ENCODE data around the gene TAT. TPM values are rescaled to one million over a fixed set of nuclear protein-coding genes. Genes with fewer than 3 reads are reported as not detected.
"Not testable (repeated sequence)": the region's sequence is repeated elsewhere in the genome, so short reads cannot be mapped to it uniquely, and the experiment has no call there.

Gene TAT
- total and polyA plus RNA-seq, 12 donors, result 0.03 to 1.3 (median 0.16) TPM; not detected in 4

GRCh38 chr16:71594000-71594646 lies 17.2 kb upstream of the TAT start:
- no peaks in the 10 kb centered on the region for H3K27me3 ChIP-seq
- intact Hi-C loops (cut with DNase I), result no loop called here
- H3K4me1 ChIP-seq (replicated peaks in 1 of 2), result no peaks in the 10 kb centered on the region
- H3K9me3 ChIP-seq (replicated peaks in 1 of 3), result no peaks in the 10 kb centered on the region
- no peak overlapping the region for H3K27ac ChIP-seq
- H3K36me3 ChIP-seq (replicated peaks in 1 of 2), result no peaks in the 10 kb centered on the region
- WGBS, 4 donors, result 81 to 85% (median 83%) methylated on average over 5 of the region's 5 CpGs
- no peak for DNase-seq
- TF ChIP-seq POLR2A (IDR thresholded peaks at IDR 0.05), result no peak
- no peak for TF ChIP-seq CTCF (IDR thresholded peaks at IDR 0.05)
- no peak overlapping the region for H3K4me3 ChIP-seq

- no peak overlapping the region for H3K4me3 ChIP-seq
- no peak for DNase-seq
- H3K4me1 ChIP-seq (replicated peaks in 1 of 2), result no peaks in the 10 kb centered on the region
- TF ChIP-seq POLR2A (IDR thresholded peaks at IDR 0.05) (no peak), CTCF (IDR thresholded peaks at IDR 0.05) (no peak)
- H3K27ac ChIP-seq, result no peak overlapping the region
- WGBS, 4 donors, result 69 to 71% (median 70%) methylated on average over 3 of the region's 3 CpGs
- H3K9me3 ChIP-seq (replicated peaks in 1 of 3), result no peaks in the 10 kb centered on the region
- H3K36me3 ChIP-seq (replicated peaks in 1 of 2), result no peaks in the 10 kb centered on the region
- no peaks in the 10 kb centered on the region for H3K27me3 ChIP-seq
- intact Hi-C loops (cut with DNase I), result no loop called here
These were observed 16.4 kb upstream of the TAT start for GRCh38 chr16:71593048-71593999.

DNA sequence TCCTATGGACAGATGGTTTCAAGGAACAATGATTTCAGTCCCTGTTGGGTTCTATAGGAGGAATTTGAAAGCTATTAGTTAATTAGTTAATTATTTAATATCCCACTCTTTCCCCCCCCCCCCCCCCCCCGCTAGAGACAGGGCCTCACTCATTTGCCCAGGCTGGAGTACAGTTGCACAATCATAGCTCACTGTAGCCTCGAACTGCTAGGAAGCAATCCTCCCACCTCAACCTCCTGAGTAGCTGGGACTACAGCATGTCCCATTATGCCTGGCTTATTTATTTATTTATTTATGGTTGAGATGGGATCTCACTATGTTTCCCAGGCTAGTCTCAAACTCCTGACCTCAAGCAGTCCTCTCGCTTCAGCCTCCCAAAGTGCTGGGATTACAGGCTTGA lies 15.0 kb upstream of the TAT start:
- no peak for TF ChIP-seq CTCF (IDR thresholded peaks at IDR 0.05)
- TF ChIP-seq POLR2A (IDR thresholded peaks at IDR 0.05), result no peak
- no peaks in the 10 kb centered on the region for H3K36me3 ChIP-seq (replicated peaks in 1 of 2)
- H3K9me3 ChIP-seq (replicated peaks in 1 of 3), result no peaks in the 10 kb centered on the region
- WGBS, 4 donors, result 63 to 82% (median 72%) methylated on average over 2 to 3 of the region's 3 CpGs
- H3K27me3 ChIP-seq, result no peaks in the 10 kb centered on the region
- intact Hi-C loops (cut with DNase I), result no loop called here
- H3K27ac ChIP-seq, result no peak overlapping the region
- H3K4me3 ChIP-seq, result no peak overlapping the region
- DNase-seq, result no peak
- no peaks in the 10 kb centered on the region for H3K4me1 ChIP-seq (replicated peaks in 1 of 2)

GRCh38 chr16:71590584-71590983 lies 13.7 kb upstream of the TAT start:
- DNase-seq, result no peak
- 84 to 97% (median 87%) methylated on average over 4 of the region's 4 CpGs for WGBS, 4 donors
- H3K36me3 ChIP-seq (replicated peaks in 1 of 2), result no peaks in the 10 kb centered on the region
- no peaks in the 10 kb centered on the region for H3K27me3 ChIP-seq
- no peak overlapping the region for H3K27ac ChIP-seq
- no peaks in the 10 kb centered on the region for H3K4me1 ChIP-seq (replicated peaks in 1 of 2)
- TF ChIP-seq POLR2A (IDR thresholded peaks at IDR 0.05), result no peak
- TF ChIP-seq CTCF (IDR thresholded peaks at IDR 0.05), result no peak
- no peak overlapping the region for H3K4me3 ChIP-seq
- no peaks in the 10 kb centered on the region for H3K9me3 ChIP-seq (replicated peaks in 1 of 3)
- intact Hi-C loops (cut with DNase I), result no loop called here

DNA sequence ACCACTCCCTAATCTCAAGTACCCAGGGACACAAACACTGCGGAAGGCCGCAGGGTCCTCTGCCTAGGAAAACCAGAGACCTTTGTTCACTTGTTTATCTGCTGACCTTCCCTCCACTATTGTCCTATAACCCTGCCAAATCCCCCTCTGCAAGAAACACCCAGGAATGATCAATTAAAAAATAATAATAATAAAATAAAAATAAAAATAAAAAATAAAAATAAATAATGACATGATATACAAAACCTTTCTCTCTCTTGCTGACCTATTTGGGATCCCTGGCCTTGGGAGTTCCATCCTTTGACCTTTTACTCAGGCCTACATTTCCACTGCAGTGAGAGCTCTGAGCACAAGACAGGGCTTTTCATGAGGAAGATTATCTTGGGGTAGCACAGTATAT lies 13.2 kb upstream of the TAT start:
- H3K4me1 ChIP-seq (replicated peaks in 1 of 2); H3K27ac ChIP-seq; intact Hi-C loops (cut with DNase I); H3K36me3 ChIP-seq (replicated peaks in 1 of 2); H3K27me3 ChIP-seq; DNase-seq; H3K4me3 ChIP-seq; H3K9me3 ChIP-seq (replicated peaks in 1 of 3): not testable (repeated sequence)
- 100% methylated on average over 2 of the region's 2 CpGs; no CpG with 5 or more reads in 3 of the 4 donors for whole genome bisulfite sequencing, 4 donors

DNA sequence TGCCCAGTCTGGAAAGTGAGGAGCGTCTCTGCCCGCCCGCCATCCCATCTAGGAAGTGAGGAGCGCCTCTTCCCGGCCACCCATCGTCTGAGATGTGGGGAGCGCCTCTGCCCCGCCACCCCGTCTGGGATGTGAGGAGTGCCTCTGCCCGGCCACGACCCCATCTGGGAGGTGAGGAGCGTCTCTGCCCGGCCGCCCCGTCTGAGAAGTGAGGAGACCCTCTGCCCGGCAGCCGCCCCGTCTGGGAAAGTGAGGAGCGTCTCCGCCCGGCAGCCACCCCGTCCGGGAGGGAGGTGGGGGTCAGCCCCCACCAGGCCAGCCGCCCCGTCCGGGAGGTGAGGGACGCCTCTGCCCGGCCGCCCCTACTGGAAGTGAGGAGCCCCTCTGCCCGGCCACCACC lies 12.4 kb upstream of the TAT start:
- 91 to 96% (median 94%) methylated on average over 15 to 30 of the region's 30 CpGs for WGBS, 4 donors
- H3K36me3 ChIP-seq (replicated peaks in 1 of 2); intact Hi-C loops (cut with DNase I); H3K9me3 ChIP-seq (replicated peaks in 1 of 3); H3K4me1 ChIP-seq (replicated peaks in 1 of 2); H3K4me3 ChIP-seq; DNase-seq; H3K27ac ChIP-seq; H3K27me3 ChIP-seq: not testable (repeated sequence)

All from adrenal gland (tissue), 12 donors.